ENCODE results near the gene GFRA1. TPM values are rescaled to one million over a fixed set of nuclear protein-coding genes. Genes with fewer than 3 reads are reported as not detected.

The GFRA1 gene
- total RNA-seq, 2 experiments from 2014 or later = not detected

- intact Hi-C loops (cut with micrococcal nuclease; ENCODE audit: unreplicated experiment) = no loop called here
- Histone ChIP-seq H2AFZ (ENCODE audit: low read length) (no peak overlapping the region), H3K4me1 (ENCODE audit: insufficient read depth, low read length, poor library complexity, severe bottlenecking) (no peaks in the 10 kb centered on the region), H3K79me2 (ENCODE audit: insufficient read depth, low read depth, low read length) (no peaks in the 10 kb centered on the region), H3K27ac (ENCODE audit: low read depth, low read length, poor library complexity, severe bottlenecking) (no peak overlapping the region), H3K9me3 (ENCODE audit: low read length) (no peaks in the 10 kb centered on the region), H3K4me2 (ENCODE audit: low read length) (no peak overlapping the region), H3K4me3 (ENCODE audit: low read depth, low read length, poor library complexity, severe bottlenecking) (no peak overlapping the region), H4K20me1 (ENCODE audit: insufficient read depth, low read length) (no peaks in the 10 kb centered on the region), H3K9me2 (ENCODE audit: insufficient read depth, low read length) (no peaks in the 10 kb centered on the region), H3K36me3 (ENCODE audit: insufficient read depth, low read length) (no peaks in the 10 kb centered on the region)
- no peak for TF ChIP-seq CTCF (conservative IDR thresholded peaks at IDR 0.05; ENCODE audit: low read length)
- no peak for TF ChIP-seq EZH2phosphoT487 (IDR thresholded peaks at IDR 0.05; ENCODE audit: borderline replicate concordance, low read depth, low read length)
- no peak for DNase-seq (ENCODE audit: low spot score)
- CTCF ChIA-PET (ENCODE audit: unreplicated experiment) = no interaction called here
- no TSS peak for BruUV-seq (replicated peaks)
- POLR2A ChIA-PET = no interaction called here
Measured at GRCh38 chr10:116151076-116151475, 121.9 kb downstream of the GFRA1 start.

- no peak overlapping the region for H3K4me2 ChIP-seq (ENCODE audit: low read length)
- no peaks in the 10 kb centered on the region for H3K9me2 ChIP-seq (ENCODE audit: insufficient read depth, low read length)
- H3K27ac ChIP-seq (ENCODE audit: low read depth, low read length, poor library complexity, severe bottlenecking) = no peak overlapping the region
- no TSS peak for BruUV-seq (replicated peaks)
- POLR2A ChIA-PET = no interaction called here
- no peaks in the 10 kb centered on the region for H3K79me2 ChIP-seq (ENCODE audit: insufficient read depth, low read depth, low read length)
- CTCF ChIA-PET (ENCODE audit: unreplicated experiment) = no interaction called here
- DNase-seq (ENCODE audit: low spot score) = no peak
- no peaks in the 10 kb centered on the region for H3K36me3 ChIP-seq (ENCODE audit: insufficient read depth, low read length)
- no peaks in the 10 kb centered on the region for H4K20me1 ChIP-seq (ENCODE audit: insufficient read depth, low read length)
- intact Hi-C loops (cut with micrococcal nuclease; ENCODE audit: unreplicated experiment) = no loop called here
- no peaks in the 10 kb centered on the region for H3K9me3 ChIP-seq (ENCODE audit: low read length)
- H3K4me1 ChIP-seq (ENCODE audit: insufficient read depth, low read length, poor library complexity, severe bottlenecking) = no peaks in the 10 kb centered on the region
- no peak overlapping the region for H2AFZ ChIP-seq (ENCODE audit: low read length)
- no peak overlapping the region for H3K4me3 ChIP-seq (ENCODE audit: low read depth, low read length, poor library complexity, severe bottlenecking)
- TF ChIP-seq EZH2phosphoT487 (IDR thresholded peaks at IDR 0.05; ENCODE audit: borderline replicate concordance, low read depth, low read length) = no peak
- no peak for TF ChIP-seq CTCF (conservative IDR thresholded peaks at IDR 0.05; ENCODE audit: low read length)
Measured at GRCh38 chr10:116150606-116151005, 122.4 kb downstream of the GFRA1 start.

GRCh38 chr10:116147147-116147905 lies 125.7 kb downstream of the GFRA1 start:
- ChIA-PET CTCF (ENCODE audit: unreplicated experiment) (no interaction called here), POLR2A (no interaction called here)
- no peak for DNase-seq (ENCODE audit: low spot score)
- H3K4me1 ChIP-seq (ENCODE audit: insufficient read depth, low read length, poor library complexity, severe bottlenecking) = no peaks in the 10 kb centered on the region
- intact Hi-C loops (cut with micrococcal nuclease; ENCODE audit: unreplicated experiment) = no loop called here
- no peak overlapping the region for H2AFZ ChIP-seq (ENCODE audit: low read length)
- H3K9me2 ChIP-seq (ENCODE audit: insufficient read depth, low read length) = no peaks in the 10 kb centered on the region
- H3K79me2 ChIP-seq (ENCODE audit: insufficient read depth, low read depth, low read length) = no peaks in the 10 kb centered on the region
- TF ChIP-seq CTCF (conservative IDR thresholded peaks at IDR 0.05; ENCODE audit: low read length) (no peak), EZH2phosphoT487 (IDR thresholded peaks at IDR 0.05; ENCODE audit: borderline replicate concordance, low read depth, low read length) (no peak)
- H3K27ac ChIP-seq (ENCODE audit: low read depth, low read length, poor library complexity, severe bottlenecking) = no peak overlapping the region
- no peaks in the 10 kb centered on the region for H3K36me3 ChIP-seq (ENCODE audit: insufficient read depth, low read length)
- no peaks in the 10 kb centered on the region for H4K20me1 ChIP-seq (ENCODE audit: insufficient read depth, low read length)
- H3K4me3 ChIP-seq (ENCODE audit: low read depth, low read length, poor library complexity, severe bottlenecking) = no peak overlapping the region
- H3K9me3 ChIP-seq (ENCODE audit: low read length) = no peaks in the 10 kb centered on the region
- H3K4me2 ChIP-seq (ENCODE audit: low read length) = no peak overlapping the region
- BruUV-seq (replicated peaks) = no TSS peak
